Thyroid gland (tissue), 4 donors: ENCODE data around the gene FAM241A. TPM values are rescaled to one million over a fixed set of nuclear protein-coding genes. Genes with fewer than 3 reads are reported as not detected.
"Not testable (repeated sequence)": the region's sequence is repeated elsewhere in the genome, so short reads cannot be mapped to it uniquely, and the experiment has no call there.

Source experiments
- DNase-seq, 2 donors: peaks; one replicate each; pipeline ENCODE4 v3.0.0-alpha.2; 2019
- H3K27ac ChIP-seq, 3 donors: fragments of 200-600 bp; sonication (generic); 1 replicate in 2 of 3; 2 replicates in 1 of 3; pipeline ENCODE4 v1.5.1; 2016 to 2019; ENCODE audit warnings: mild to moderate bottlenecking in 1 of 3, moderate library complexity in 1 of 3
- H3K27me3 ChIP-seq: fragments of 200-600 bp; sonication (generic); one replicate; pipeline ENCODE4 v1.5.1; 2019
- H3K36me3 ChIP-seq, 2 donors: fragments of 200-600 bp; sonication (generic); one replicate each; pipeline ENCODE4 v1.5.1; 2016 to 2019
- H3K4me1 ChIP-seq, 2 donors: fragments of 200-600 bp; sonication (generic); one replicate each; pipeline ENCODE4 v1.5.1; 2017 to 2019
- H3K4me3 ChIP-seq, 3 donors: fragments of 200-600 bp; sonication (generic); replicated peaks in 1 of 3; 1 replicate in 2 of 3; 2 replicates in 1 of 3; pipeline ENCODE4 v1.5.1; 2016; ENCODE audit warnings: mild to moderate bottlenecking in 1 of 3
- H3K9me3 ChIP-seq: fragments of 200-600 bp; sonication (generic); one replicate; pipeline ENCODE4 v1.5.1; 2017
- CTCF ChIP-seq, 6 experiments: fragments of 200-600 bp in 3 of 6; fragments of 450-650 bp in 3 of 6; sonication (generic) in 3 of 6; IDR thresholded peaks; one replicate each; pipeline ENCODE4 v1.5.1; 2016 to 2019; ENCODE audit warnings: antibody characterized with exemption in 6 of 6, mild to moderate bottlenecking in 2 of 6, inconsistent platforms in 1 of 6, moderate library complexity in 1 of 6
- POLR2A ChIP-seq, 2 donors: fragments of 450-650 bp; IDR thresholded peaks; one replicate each; pipeline ENCODE4 v1.6.1; 2017; ENCODE audit warnings: antibody characterized with exemption in 2 of 2, mild to moderate bottlenecking in 2 of 2, moderate library complexity in 1 of 2
- WGBS, 2 donors: methylation state at CpG; one replicate each; pipeline ENCODE4 v1.1.5; 2017; 5-methylcytosine and 5-hydroxymethylcytosine counted together
- intact Hi-C: fragments of 100-400 bp; cut with DNase I; formaldehyde crosslinking; loops from one replicate; pipeline ENCODE4 v1.15.1; 2023
- total RNA-seq, 4 donors: library from RNA; depleted of rRNA; stranded (reverse); fragments of >200 nt; gene quantifications; one replicate each; pipeline ENCODE4 v1.2.3, GENCODE V29; 2016

The FAM241A gene
- total RNA-seq, 4 donors from 2014 or later: 3.4 to 9.9 (median 5.8) TPM

- H3K36me3 ChIP-seq: no peaks in the 10 kb centered on the region
- H3K4me3 ChIP-seq: no peak overlapping the region
- no peaks in the 10 kb centered on the region for H3K4me1 ChIP-seq
- TF ChIP-seq POLR2A (IDR thresholded peaks at IDR 0.05) (no peak), CTCF (IDR thresholded peaks at IDR 0.05) (no peak)
- no peak for DNase-seq
- intact Hi-C loops: no loop called here
- H3K9me3 ChIP-seq: no peaks in the 10 kb centered on the region
- no peaks in the 10 kb centered on the region for H3K27me3 ChIP-seq
- no peak overlapping the region for H3K27ac ChIP-seq
- WGBS, 2 donors: 73 to 78% methylated on average over 1 of the region's 1 CpG
These were observed 10.9 kb downstream of the FAM241A start for GRCh38 chr4:112156112-112156511.

- intact Hi-C loops: no loop called here
- Histone ChIP-seq H3K27me3 (no peaks in the 10 kb centered on the region), H3K9me3 (no peaks in the 10 kb centered on the region), H3K36me3 (no peaks in the 10 kb centered on the region), H3K4me3 (no peak overlapping the region), H3K4me1 (no peaks in the 10 kb centered on the region), H3K27ac (no peak overlapping the region)
- TF ChIP-seq CTCF (IDR thresholded peaks at IDR 0.05) (no peak), POLR2A (IDR thresholded peaks at IDR 0.05) (no peak)
- DNase-seq: no peak
These were observed 11.3 kb downstream of the FAM241A start for GRCh38 chr4:112156553-112156952.

- WGBS, 2 donors: 90 to 95% methylated on average over 3 of the region's 3 CpGs
- H3K9me3 ChIP-seq, DNase-seq, H3K4me1 ChIP-seq, H3K27ac ChIP-seq, intact Hi-C loops, H3K36me3 ChIP-seq, H3K27me3 ChIP-seq, H3K4me3 ChIP-seq: not testable (repeated sequence)
These were observed 18.5 kb downstream of the FAM241A start for GRCh38 chr4:112163706-112164105.

- TF ChIP-seq POLR2A (IDR thresholded peaks at IDR 0.05): no peak
- TF ChIP-seq CTCF (IDR thresholded peaks at IDR 0.05): no peak
- H3K9me3 ChIP-seq: no peaks in the 10 kb centered on the region
These were observed 22.5 kb downstream of the FAM241A start for GRCh38 chr4:112167794-112168193.

GRCh38 chr4:112168719-112169500 is 23.7 kb downstream of the FAM241A start:
- no peaks in the 10 kb centered on the region for H3K36me3 ChIP-seq
- TF ChIP-seq CTCF (IDR thresholded peaks at IDR 0.05) (no peak), POLR2A (IDR thresholded peaks at IDR 0.05) (no peak)
- H3K27ac ChIP-seq: no peak overlapping the region
- H3K9me3 ChIP-seq: no peaks in the 10 kb centered on the region
- H3K4me3 ChIP-seq: no peak overlapping the region
- no peak for DNase-seq
- WGBS, 2 donors: 94 to 97% methylated on average over 13 of the region's 13 CpGs
- intact Hi-C loops: no loop called here
- H3K4me1 ChIP-seq: no peaks in the 10 kb centered on the region
- H3K27me3 ChIP-seq: no peaks in the 10 kb centered on the region

More at GRCh38 chr4:112167794-112168193, 22.5 kb downstream of the FAM241A start:
- H3K36me3 ChIP-seq: no peaks in the 10 kb centered on the region
- H3K27ac ChIP-seq: no peak overlapping the region
- intact Hi-C loops: no loop called here
- no peaks in the 10 kb centered on the region for H3K27me3 ChIP-seq
- DNase-seq: no peak
- H3K4me1 ChIP-seq: no peaks in the 10 kb centered on the region
- no peak overlapping the region for H3K4me3 ChIP-seq
